HEK293T (cell line): ENCODE measurements around the gene MTMR1.

ENCODE experiments used
- ARNT ChIP-seq: fragments of 450-650 bp; IDR thresholded peaks from 2 replicates; pipeline ENCODE4 v1.6.1; 2017; ENCODE audit warnings: mild to moderate bottlenecking
- ELF4 ChIP-seq: fragments of 450-650 bp; IDR thresholded peaks from 2 replicates; pipeline ENCODE4 v1.6.1; 2017; ENCODE audit warnings: antibody characterized with exemption
- FOXK2 ChIP-seq: fragments of 450-650 bp; IDR thresholded peaks from 2 replicates; pipeline ENCODE4 v1.6.1; 2016; ENCODE audit warnings: mild to moderate bottlenecking
- SP1 ChIP-seq: fragments of 450-650 bp; IDR thresholded peaks from 2 replicates; pipeline ENCODE4 v1.6.1; 2017

- TF ChIP-seq FOXK2, result no peak
- no peak for TF ChIP-seq ELF4
- no peak for TF ChIP-seq ARNT
- no peak for TF ChIP-seq SP1
Observed at GRCh38 chrX:150696331-150696730, 3.1 kb downstream of the MTMR1 start.
